T47D (cell line): Measurements from ENCODE around the gene PPP4R4.
"Not testable (repeated sequence)": the region's sequence is repeated elsewhere in the genome, so short reads cannot be mapped to it uniquely, and the experiment has no call there.

Experiments
- DNase-seq, 2 experiments: peaks; one replicate each; pipeline versions ENCODE4 v3.0.0 to v3.0.0-alpha.2; 2011 to 2012; ENCODE audit warnings: low read depth in 1 of 2, low spot score in 1 of 2
- JUND ChIP-seq: IDR thresholded peaks from 2 replicates; pipeline ENCODE4 v1.6.1; 2012; ENCODE audit warnings: low read depth
- in situ Hi-C: cut with HindIII; loops from 2 replicates; pipeline ENCODE4 v1.10.0; 2016; ENCODE audit warnings: low sequenced_read_pairs, low pct_unique_long_range_greater_than_20kb

Gene PPP4R4

DNA sequence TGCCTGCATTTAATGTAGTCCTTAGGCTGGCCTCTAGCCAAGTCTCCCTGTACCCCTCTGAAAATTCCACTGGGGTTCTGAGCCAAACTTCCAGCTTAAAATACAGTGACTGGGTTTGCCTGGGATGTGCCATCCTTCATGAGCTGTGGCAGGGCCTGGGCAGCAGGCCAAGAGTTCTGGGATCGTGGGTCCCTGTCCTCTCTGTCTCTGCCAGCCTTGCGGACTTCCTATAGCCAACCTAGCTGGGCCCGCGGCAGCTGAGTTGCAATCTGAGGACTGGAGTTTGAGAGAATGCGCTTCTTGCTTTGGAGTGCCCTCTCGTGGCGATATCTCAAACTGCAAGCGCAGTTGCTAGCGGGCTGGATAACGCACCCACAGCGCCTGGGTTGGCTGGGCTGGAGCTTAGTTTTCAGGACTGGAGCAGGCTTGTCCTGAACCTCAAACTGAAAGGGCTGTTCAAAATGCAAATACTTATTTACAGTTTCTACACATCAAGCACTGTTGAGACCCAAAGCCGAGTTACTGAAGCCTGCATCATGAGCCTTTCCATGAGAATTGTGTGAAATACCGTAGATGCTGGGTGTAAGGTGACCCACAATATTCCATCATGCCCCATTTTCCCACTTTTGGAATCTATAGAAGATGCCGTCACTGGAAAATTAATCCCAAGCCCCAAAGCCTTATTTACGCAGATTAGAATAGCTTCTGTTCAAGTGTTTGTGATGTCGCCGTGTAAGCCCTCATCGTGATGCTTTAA, 37.4 kb upstream of the PPP4R4 start:
- in situ Hi-C loops = no loop called here
- no peak for TF ChIP-seq JUND
- peak; percentile 55 to 93 for DNase-seq

DNA sequence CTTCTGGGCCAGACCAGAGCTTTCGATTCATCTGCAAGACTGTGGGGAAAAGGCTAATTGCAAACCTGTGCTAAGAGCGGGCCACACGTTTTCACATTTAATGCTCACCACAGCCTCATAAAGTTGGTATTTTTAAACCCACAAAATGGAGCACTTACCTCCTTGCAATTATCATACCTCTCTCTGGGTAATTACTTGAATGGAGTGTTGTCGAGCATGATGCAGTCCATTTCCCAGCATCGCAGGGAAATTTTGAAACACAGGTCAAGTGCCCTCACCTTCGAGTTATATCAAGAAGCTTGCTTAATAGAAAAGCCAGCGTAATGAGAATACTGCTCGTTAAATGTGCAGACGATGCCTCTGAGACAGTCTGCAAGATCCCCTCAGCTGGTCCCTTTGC, 35.9 kb upstream of the PPP4R4 start:
- in situ Hi-C loops = no loop called here
- TF ChIP-seq JUND = no peak
- no peak for DNase-seq

DNA sequence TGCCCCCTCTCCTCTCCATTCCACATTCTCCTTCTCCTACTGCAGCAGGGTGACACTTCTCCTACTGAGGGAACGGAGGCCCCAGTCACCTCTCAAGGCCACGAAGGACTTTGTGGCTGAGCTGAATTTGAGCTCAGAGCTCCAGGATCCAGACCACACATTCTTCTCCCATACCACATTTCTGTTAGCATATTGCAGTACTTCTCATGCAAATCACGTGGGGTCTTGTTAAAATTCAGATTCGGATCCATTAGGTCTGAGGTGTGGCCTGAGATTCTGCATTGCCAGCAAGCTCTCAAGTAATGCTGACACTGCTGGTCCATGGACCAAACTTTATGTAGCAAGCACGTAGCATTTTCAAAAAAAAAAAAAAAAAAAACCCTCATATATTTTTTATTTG, 35.1 kb upstream of the PPP4R4 start:
- DNase-seq = no peak
- in situ Hi-C loops = no loop called here
- no peak for TF ChIP-seq JUND

DNA sequence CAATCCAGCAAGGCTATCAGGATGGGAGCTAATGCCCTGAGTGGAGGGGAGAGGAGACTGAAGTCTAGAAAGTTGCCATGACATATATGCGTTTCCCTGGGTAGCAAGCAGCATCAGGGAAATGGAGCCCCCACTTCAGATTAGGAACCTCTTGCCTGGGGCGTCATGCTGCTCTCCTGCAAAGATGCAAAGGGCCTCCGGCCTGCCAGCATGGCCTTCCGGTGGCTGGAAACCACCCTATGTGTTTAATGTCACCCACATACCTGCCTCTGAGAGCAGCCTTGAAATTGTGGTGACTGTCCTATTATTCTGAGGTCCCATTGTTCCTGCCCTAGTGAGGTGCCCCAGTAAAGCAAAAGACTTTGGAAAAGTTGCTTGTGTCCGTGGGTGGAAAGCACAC, 34.7 kb upstream of the PPP4R4 start:
- no peak for DNase-seq
- no peak for TF ChIP-seq JUND
- in situ Hi-C loops = no loop called here

DNA sequence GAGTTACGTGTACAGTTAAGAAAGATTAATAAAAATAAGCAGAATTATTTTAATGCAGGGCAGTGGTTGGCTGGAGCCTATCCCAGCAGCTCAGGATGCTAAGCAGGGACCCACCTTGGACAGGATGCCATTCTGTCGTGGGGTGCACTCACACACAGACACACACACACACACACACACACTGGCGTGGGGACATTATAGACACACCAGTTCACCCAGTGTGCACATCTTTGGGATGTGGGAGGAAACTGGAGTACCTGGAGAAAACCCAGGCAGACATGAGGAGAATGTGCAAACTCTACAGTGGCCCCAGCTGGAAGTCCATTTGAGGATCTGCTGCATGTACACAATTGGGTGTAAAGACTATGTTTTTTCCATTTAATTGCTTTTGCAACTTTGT, 31.9 kb upstream of the PPP4R4 start:
- in situ Hi-C loops = no loop called here
- no peak for DNase-seq
- no peak for TF ChIP-seq JUND

DNA sequence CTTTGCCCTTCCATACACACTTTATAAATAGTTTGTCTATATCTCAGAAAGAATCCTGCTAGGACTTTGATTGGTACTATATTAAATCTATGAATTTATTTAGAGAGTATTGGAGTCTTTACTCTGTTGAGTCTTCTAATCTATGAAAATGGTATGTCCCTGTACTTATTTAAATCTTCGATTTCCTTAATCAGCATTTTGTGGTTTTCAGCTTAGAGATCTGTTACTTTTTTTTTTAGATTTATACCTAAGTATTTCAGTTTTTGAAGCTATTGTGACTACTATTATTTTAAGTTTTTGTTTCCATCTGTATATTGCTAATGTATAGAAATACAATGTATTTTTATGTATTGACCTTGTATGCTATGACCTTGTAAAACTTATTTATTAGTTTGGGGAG, 31.3 kb upstream of the PPP4R4 start:
- DNase-seq = no peak
- TF ChIP-seq JUND = no peak
- in situ Hi-C loops = no loop called here

DNA sequence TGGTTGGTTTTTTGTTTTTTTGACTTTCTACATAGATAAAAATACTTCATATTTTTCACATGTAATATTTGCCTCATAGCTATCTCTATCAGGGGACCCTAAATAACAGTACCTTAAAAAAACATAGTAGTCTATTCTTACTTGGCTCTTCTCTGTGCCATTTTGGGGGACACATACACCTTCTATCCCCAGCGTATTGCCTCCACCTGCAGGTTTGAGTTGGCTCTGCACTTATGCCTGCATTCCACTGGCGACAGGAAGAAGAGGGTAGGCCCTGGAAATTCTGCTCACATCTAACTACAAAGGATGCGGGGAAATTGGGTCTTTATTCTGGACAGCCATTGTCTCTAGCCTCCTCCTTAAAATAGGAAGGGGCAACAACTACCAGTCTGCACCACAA, 30.9 kb upstream of the PPP4R4 start:
- no peak for TF ChIP-seq JUND
- in situ Hi-C loops = no loop called here
- peak in 1 of 2 experiments; percentile 46 for DNase-seq

DNA sequence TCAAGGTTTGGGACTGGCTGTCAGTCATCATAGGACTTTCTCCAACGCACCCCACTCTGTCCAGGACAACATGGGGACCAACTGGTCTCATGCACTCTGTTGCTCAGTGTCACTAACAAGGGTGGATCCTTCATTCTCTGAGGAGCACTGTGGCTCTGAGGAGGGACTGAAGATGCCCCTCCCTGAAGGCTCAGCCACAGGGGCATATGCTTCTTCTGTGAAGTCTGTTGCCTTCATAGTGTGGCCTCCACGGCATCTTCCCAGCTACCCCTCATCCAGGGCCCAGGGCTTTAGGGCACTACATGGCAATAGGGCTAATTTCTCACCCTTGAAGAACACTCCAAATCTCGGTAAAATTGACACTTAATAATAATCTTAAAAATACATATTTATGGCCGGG, 30.4 kb upstream of the PPP4R4 start:
- no peak for DNase-seq
- no peak for TF ChIP-seq JUND
- in situ Hi-C loops = no loop called here

DNA sequence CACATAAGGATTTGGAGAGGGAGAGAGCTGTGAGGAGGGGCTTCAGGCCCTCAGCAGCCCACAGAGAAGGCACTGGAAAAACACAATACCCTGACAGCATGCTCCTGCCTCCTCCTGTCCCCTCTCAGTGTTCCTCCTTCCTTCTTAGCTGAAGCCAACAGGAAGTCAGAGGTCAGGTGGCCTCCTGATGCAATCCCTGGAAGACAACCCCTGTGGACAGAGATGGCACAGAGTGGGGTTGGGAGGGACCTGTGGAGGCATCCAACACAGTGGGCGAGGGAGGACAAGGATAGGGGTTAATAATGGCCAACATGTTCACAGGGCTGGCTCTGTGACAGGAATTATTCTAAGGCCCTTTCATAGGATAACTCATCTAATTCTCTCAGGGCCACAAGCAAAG, 29.4 kb upstream of the PPP4R4 start:
- in situ Hi-C loops = no loop called here
- TF ChIP-seq JUND = no peak
- peak in 1 of 2 experiments; percentile 30 for DNase-seq

DNA sequence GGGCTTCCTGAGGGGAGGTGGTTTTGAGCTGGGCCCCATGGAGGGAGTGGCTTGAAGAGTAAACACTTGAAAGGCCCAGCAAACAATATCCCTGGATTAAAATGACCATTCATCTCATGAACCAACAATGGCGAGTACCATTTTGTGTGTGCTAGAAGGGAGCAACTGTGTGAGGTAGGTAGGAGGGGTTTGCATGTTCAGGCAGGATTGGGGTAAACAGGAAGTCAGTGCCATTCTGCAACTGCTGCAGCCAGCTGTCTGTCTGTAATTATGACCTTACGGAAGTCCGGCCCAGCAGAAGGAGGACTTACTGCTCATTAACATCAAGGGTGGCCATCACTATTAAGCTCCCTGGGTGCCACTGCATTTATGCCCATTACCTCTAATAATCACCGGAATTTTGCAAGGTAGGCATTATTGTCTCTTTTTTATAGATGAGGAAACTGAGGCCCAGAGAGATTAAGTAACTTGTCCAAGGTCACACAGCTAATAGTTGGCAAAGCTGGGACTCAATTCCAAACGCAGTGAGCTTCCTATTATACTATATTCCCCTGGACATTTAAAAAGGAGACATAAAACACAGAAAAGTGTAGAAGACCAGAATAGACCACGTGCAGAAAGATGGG, 28.1 kb upstream of the PPP4R4 start:
- no peak for TF ChIP-seq JUND
- peak in 1 of 2 experiments; percentile 49 for DNase-seq
- in situ Hi-C loops = no loop called here

DNA sequence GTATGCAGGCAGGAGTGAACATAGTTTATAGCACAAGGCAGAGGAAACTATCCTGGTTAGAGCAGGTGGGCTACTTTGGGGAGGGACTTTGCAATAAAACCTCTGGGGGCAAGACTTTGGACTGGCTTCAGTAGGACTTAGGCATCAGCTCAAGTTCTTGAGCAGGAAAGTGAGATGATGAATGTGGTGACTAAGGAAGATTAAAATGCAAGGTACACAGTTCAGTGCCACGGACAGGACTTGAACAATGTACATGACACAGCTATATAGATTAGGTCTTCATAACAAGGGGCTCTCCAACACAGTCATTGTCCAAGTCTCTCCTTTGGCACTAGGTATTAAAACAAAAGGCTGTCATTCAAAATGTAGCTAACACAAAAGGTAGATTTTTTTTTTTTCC, 21.4 kb upstream of the PPP4R4 start:
- in situ Hi-C loops = no loop called here
- no peak for TF ChIP-seq JUND
- DNase-seq = no peak

DNA sequence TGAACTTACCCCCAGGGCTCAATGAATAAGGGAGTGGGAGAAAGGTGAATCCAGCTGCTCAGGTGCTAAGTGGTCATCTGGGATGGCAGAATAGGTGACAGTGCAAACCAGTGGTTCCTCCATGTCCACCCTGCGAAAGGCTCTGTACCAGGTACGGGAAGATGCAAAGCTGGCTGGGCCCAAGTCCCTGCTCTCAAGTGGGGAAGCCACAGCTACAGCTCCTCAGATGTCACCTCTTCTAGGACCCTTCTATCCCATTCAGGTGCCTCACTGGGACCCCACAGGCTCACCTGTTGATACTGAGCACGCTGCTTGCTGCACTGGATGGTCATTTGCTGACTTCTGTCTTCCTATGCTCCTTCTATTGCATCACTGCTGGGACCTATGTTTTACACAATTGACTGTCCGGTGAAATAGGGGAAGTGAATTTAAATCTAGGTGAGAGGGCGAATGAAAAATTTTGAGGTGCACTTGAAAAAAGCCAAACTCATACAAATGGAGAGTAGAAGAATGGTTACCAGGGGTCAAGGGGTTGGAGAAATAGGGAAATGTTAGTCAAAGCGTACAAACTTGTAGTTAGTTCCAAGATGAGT, 20.3 kb upstream of the PPP4R4 start:
- DNase-seq = no peak
- no peak for TF ChIP-seq JUND
- in situ Hi-C loops = no loop called here

DNA sequence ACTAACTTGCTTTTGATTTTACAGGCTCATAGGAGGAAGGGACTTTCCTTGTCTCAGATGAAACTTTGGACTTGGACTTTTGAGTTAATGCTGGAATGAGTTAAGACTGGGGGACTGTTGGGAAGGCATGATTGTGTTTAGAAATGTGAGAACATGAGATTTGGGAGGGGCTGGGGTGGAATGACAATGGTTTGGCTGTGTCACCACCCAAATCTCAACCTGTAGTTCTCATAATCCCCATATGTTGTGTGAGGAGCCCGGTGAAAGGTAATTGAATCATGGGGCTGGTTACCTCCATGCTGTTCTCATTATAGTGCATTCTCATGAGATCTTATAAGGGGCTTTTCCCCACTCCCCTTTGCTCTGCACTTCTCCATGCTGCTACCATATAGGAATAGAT, 18.0 kb upstream of the PPP4R4 start:
- DNase-seq, in situ Hi-C loops: not testable (repeated sequence)
